SK-N-SH (cell line): ENCODE results near the gene IL1RL2. TPM values are rescaled to one million over a fixed set of nuclear protein-coding genes. Genes with fewer than 3 reads are reported as not detected.

ENCODE experiments used
- CTCF ChIA-PET: fragments of 300-600, 350-600 bp; formaldehyde crosslinking; extraction: SDS; loops from one replicate; lab custom pipeline; 2021; lab: Yijun Ruan, JAX
- POLR2A ChIA-PET: fragments of 350-600 bp; sonication (Branson Sonifier 250); formaldehyde crosslinking; extraction: SDS; loops from one replicate; lab custom pipeline; 2020; ENCODE audit warnings: antibody characterized with exemption, inconsistent platforms; lab: Yijun Ruan, JAX
- DNase-seq: peaks from one replicate; pipeline ENCODE4 v3.0.0; 2012
- H2AFZ ChIP-seq: fragments of 200-600 bp; sonication (generic); 2 replicates; pipeline ENCODE4 v1.8.1; 2016; ENCODE audit warnings: antibody characterized with exemption, mild to moderate bottlenecking, low read depth
- H3F3A ChIP-seq: fragments of 200-600 bp; sonication (generic); replicated peaks from 2 replicates; pipeline ENCODE3; 2016; ENCODE audit warnings: antibody characterized with exemption, mild to moderate bottlenecking; ENCODE audit not compliant: insufficient read depth
- H3K27ac ChIP-seq, 2 experiments: fragments of 200-500 bp in 1 of 2; fragments of 200-600 bp in 1 of 2; sonication (Bioruptor generic) in 1 of 2; sonication (generic), shearing (Covaris generic) in 1 of 2; 2 replicates each; pipeline versions ENCODE4 v1.5.1 to v1.6.1; 2014 to 2016; ENCODE audit warnings: low read depth in 2 of 2, inconsistent platforms in 1 of 2, low read length in 1 of 2, mild to moderate bottlenecking in 1 of 2, mixed read lengths in 1 of 2
- H3K27me3 ChIP-seq: fragments of 200-600 bp; sonication (generic), shearing (Covaris generic); 2 replicates; pipeline ENCODE4 v1.6.1; 2016; ENCODE audit warnings: mixed run types; ENCODE audit not compliant: insufficient read depth
- H3K36me3 ChIP-seq, 2 experiments: fragments of 200-500 bp in 1 of 2; fragments of 200-600 bp in 1 of 2; sonication (Bioruptor generic) in 1 of 2; sonication (generic) in 1 of 2; replicated peaks in 1 of 2; 2 replicates each; pipeline versions ENCODE3 to v1.5.1; 2014 to 2016; ENCODE audit warnings: low read length in 1 of 2, mild to moderate bottlenecking in 1 of 2; ENCODE audit not compliant: insufficient read depth in 2 of 2, control insufficient read depth in 1 of 2
- H3K4me1 ChIP-seq, 2 experiments: fragments of 200-500 bp in 1 of 2; fragments of 200-600 bp in 1 of 2; sonication (Bioruptor generic) in 1 of 2; sonication (generic), shearing (Covaris generic) in 1 of 2; 2 replicates each; pipeline versions ENCODE4 v1.5.1 to v1.6.1; 2014 to 2016; ENCODE audit warnings: low read depth in 1 of 2, low read length in 1 of 2, mixed run types in 1 of 2; ENCODE audit not compliant: insufficient read depth in 2 of 2, control insufficient read depth in 1 of 2
- H3K4me2 ChIP-seq: fragments of 200-600 bp; sonication (generic), shearing (Covaris generic); 2 replicates; pipeline ENCODE4 v1.6.1; 2017; ENCODE audit warnings: mixed run types
- H3K4me3 ChIP-seq, 2 experiments: fragments of 200-500 bp in 1 of 2; fragments of 200-600 bp in 1 of 2; sonication (Bioruptor generic) in 1 of 2; sonication (generic), shearing (Covaris generic) in 1 of 2; 2 replicates each; pipeline versions ENCODE4 v1.5.1 to v1.8.1; 2014 to 2016; ENCODE audit warnings: low read depth in 2 of 2, inconsistent platforms in 1 of 2, low read length in 1 of 2, mild to moderate bottlenecking in 1 of 2, mixed read lengths in 1 of 2, moderate library complexity in 1 of 2
- H3K79me2 ChIP-seq: fragments of 200-600 bp; sonication (generic); 2 replicates; pipeline ENCODE4 v1.8.1; 2017; ENCODE audit warnings: mild to moderate bottlenecking; ENCODE audit not compliant: insufficient read depth
- H3K9ac ChIP-seq: fragments of 200-600 bp; sonication (generic); 2 replicates; pipeline ENCODE4 v1.6.1; 2017; ENCODE audit warnings: mixed run types
- H3K9me2 ChIP-seq: fragments of 200-600 bp; sonication (generic); 2 replicates; pipeline ENCODE4 v1.6.1; 2017; ENCODE audit warnings: mixed run types
- H3K9me3 ChIP-seq: fragments of 200-600 bp; sonication (generic); 2 replicates; pipeline ENCODE4 v1.6.1; 2017; ENCODE audit warnings: mixed run types, mild to moderate bottlenecking, moderate library complexity
- H4K20me1 ChIP-seq: fragments of 200-600 bp; sonication (generic); 2 replicates; pipeline ENCODE4 v1.6.1; 2017; ENCODE audit warnings: mild to moderate bottlenecking, mixed run types; ENCODE audit not compliant: insufficient read depth
- CHD2 ChIP-seq: fragments of 150-350 bp; IDR thresholded peaks from 2 replicates; pipeline ENCODE4 v1.6.1; 2018; ENCODE audit warnings: low read length; ENCODE audit not compliant: partially characterized antibody
- ELF1 ChIP-seq: IDR thresholded peaks from 2 replicates; pipeline ENCODE4 v1.4.0; 2012
- EP300 ChIP-seq, 2 experiments: IDR thresholded peaks; 2 replicates each; pipeline versions ENCODE4 v1.4.0 to v1.6.1; 2012; ENCODE audit warnings: borderline replicate concordance in 1 of 2, low read depth in 1 of 2, low read length in 1 of 2
- EZH2phosphoT487 ChIP-seq: fragments of 200-600 bp; sonication (generic); IDR thresholded peaks from 2 replicates; pipeline ENCODE4 v1.6.1; 2017; ENCODE audit warnings: low read depth, mixed run types, mild to moderate bottlenecking, antibody characterized with exemption, moderate library complexity, borderline replicate concordance
- FOSL2 ChIP-seq: IDR thresholded peaks from 2 replicates; pipeline ENCODE4 v1.4.0; 2012; ENCODE audit warnings: low read depth, mild to moderate bottlenecking, moderate library complexity, borderline replicate concordance
- FOXM1 ChIP-seq: IDR thresholded peaks from 2 replicates; pipeline ENCODE4 v1.4.0; 2012; ENCODE audit warnings: low read depth, mild to moderate bottlenecking
- IRF3 ChIP-seq: fragments of 150-350 bp; IDR thresholded peaks from 2 replicates; pipeline ENCODE4 v1.6.1; 2016; ENCODE audit warnings: mild to moderate bottlenecking, low read depth, low read length
- JUND ChIP-seq: IDR thresholded peaks from 2 replicates; pipeline ENCODE4 v1.4.0; 2012
- MAX ChIP-seq: IDR thresholded peaks from 2 replicates; pipeline ENCODE4 v1.4.0; 2012; ENCODE audit warnings: low read depth
- MXI1 ChIP-seq: IDR thresholded peaks from 2 replicates; pipeline ENCODE4 v1.6.1; 2012; ENCODE audit warnings: mild to moderate bottlenecking, low read depth, low read length, improper control_type of control experiment
- PBX3 ChIP-seq: IDR thresholded peaks from 2 replicates; pipeline ENCODE4; 2012
- RAD21 ChIP-seq: IDR thresholded peaks from 2 replicates; pipeline ENCODE4 v1.6.1; 2012; ENCODE audit warnings: mild to moderate bottlenecking, low read length
- RCOR1 ChIP-seq: fragments of 150-350 bp; IDR thresholded peaks from 2 replicates; pipeline ENCODE4 v1.6.1; 2017; ENCODE audit warnings: antibody characterized with exemption, low read length
- TAF1 ChIP-seq: IDR thresholded peaks from 2 replicates; pipeline ENCODE4 v1.6.1; 2012; ENCODE audit warnings: low read depth, mild to moderate bottlenecking, low read length, moderate library complexity, borderline replicate concordance
- TCF12 ChIP-seq: IDR thresholded peaks from 2 replicates; pipeline ENCODE4 v1.4.0; 2012
- USF2 ChIP-seq: fragments of 150-350 bp; IDR thresholded peaks from 2 replicates; pipeline ENCODE4 v1.6.1; 2017; ENCODE audit warnings: antibody characterized with exemption, low read length, low read depth, borderline replicate concordance
- YY1 ChIP-seq: IDR thresholded peaks from 2 replicates; pipeline ENCODE4 v1.4.0; 2012; ENCODE audit warnings: low read depth, mild to moderate bottlenecking
- WGBS: methylation state at CpG from one replicate; pipeline ENCODE4 v1.1.6; 2017; ENCODE audit warnings: low lambda C conversion rate; 5-methylcytosine and 5-hydroxymethylcytosine counted together
- polyA plus RNA-seq, 3 experiments: library from polyadenylated mRNA; depleted of rRNA; stranded (reverse); fragments of >200 nt; gene quantifications; 2 replicates each; pipeline ENCODE4 v1.2.3, GENCODE V29; 2012

IL1RL2 gene
- polyA plus RNA-seq, 1 of the 3 experiments (the other 2 are of a cell fraction), result 0.05 TPM

- Histone ChIP-seq H3K27me3 (no peaks in the 10 kb centered on the region), H2AFZ (no peak overlapping the region), H3K9me2 (no peaks in the 10 kb centered on the region), H4K20me1 (no peaks in the 10 kb centered on the region), H3K4me2 (no peak overlapping the region), H3K9ac (no peak overlapping the region), H3K4me1 (no peaks in the 10 kb centered on the region), H3K9me3 (no peaks in the 10 kb centered on the region), H3K79me2 (no peaks in the 10 kb centered on the region), H3F3A (no peaks in the 10 kb centered on the region), H3K36me3 (no peaks in the 10 kb centered on the region), H3K27ac (no peak overlapping the region), H3K4me3 (no peak overlapping the region)
- POLR2A ChIA-PET, result no interaction called here
- TF ChIP-seq EZH2phosphoT487 (no peak), RCOR1 (no peak), FOXM1 (no peak), MXI1 (no peak), JUND (no peak), ELF1 (no peak), TAF1 (no peak), MAX (no peak), RAD21 (no peak), USF2 (no peak), EP300 (IDR thresholded peaks at IDR 0.05; ENCODE audit: borderline replicate concordance in 1 of 2, low read depth in 1 of 2, low read length in 1 of 2) (no peak), FOSL2 (no peak), PBX3 (no peak), CHD2 (no peak), YY1 (no peak), IRF3 (no peak), TCF12 (no peak)
- no peak for DNase-seq
- WGBS, result 92% methylated on average over 18 of the region's 18 CpGs
- CTCF ChIA-PET, result interaction anchor here (0.7 to 4.0 kb wide), 2 partner anchors 155 to 215 kb away, joined by 3 to 23 read pairs; no protein-coding TSS in a partner anchor
These were observed 48.2 kb downstream of the IL1RL2 start for GRCh38 chr2:102235042-102235473.
